Left lobe of liver (tissue), 2 donors: ENCODE data around the gene PLOD3. TPM values are rescaled to one million over a fixed set of nuclear protein-coding genes. Genes with fewer than 3 reads are reported as not detected.

ENCODE experiments used
- ATAC-seq: fragments of 200-7000 bp; cut with Tn5 transposase; one replicate; pipeline ENCODE4 v1.9.1; 2020; ENCODE audit warnings: mild to moderate bottlenecking, moderate library complexity
- DNase-seq: peaks from one replicate; pipeline ENCODE4 v3.0.0-alpha.2; 2020; ENCODE audit warnings: low spot score
- total RNA-seq: library from RNA; stranded (reverse); gene quantifications from one replicate; pipeline ENCODE4 v1.2.1, GENCODE V29; 2021
- donor health status: DM: no; HTN: no; CAD: no; lungs with moderate emphysema.
- donor health status: DM: no; HTN: yes; CAD: no.

PLOD3 gene
- total RNA-seq, 1 donor from 2014 or later, result 54.8 TPM

- no peak for ATAC-seq
- no peak for DNase-seq
Measured at GRCh38 chr7:101239191-101239950, 22.0 kb upstream of the PLOD3 start.

GRCh38 chr7:101238226-101239182 is 21.1 kb upstream of the PLOD3 start:
- no peak for DNase-seq
- ATAC-seq, result peak; percentile 68

GRCh38 chr7:101237206-101238067 is 20.1 kb upstream of the PLOD3 start, which contains the start of gene CLDN15:
TSS of gene CLDN15 (minus strand) at chr7:101237802. CDS start at chr7:101237581, 221 bp downstream.
- ATAC-seq, result peak; percentile 82
- DNase-seq, result peak; percentile 83

- DNase-seq, result no peak
Measured at GRCh38 chr7:101236292-101236835, 19.0 kb upstream of the PLOD3 start.

GRCh38 chr7:101235522-101235921 is 18.1 kb upstream of the PLOD3 start:
- no peak for DNase-seq
- no peak for ATAC-seq

More at GRCh38 chr7:101236292-101236835, 19.0 kb upstream of the PLOD3 start:
- ATAC-seq, result no peak

- DNase-seq, result no peak
- no peak for ATAC-seq
Measured at GRCh38 chr7:101235050-101235449, 17.7 kb upstream of the PLOD3 start.

GRCh38 chr7:101234636-101235035 is 17.3 kb upstream of the PLOD3 start:
- ATAC-seq (no peak), DNase-seq (no peak)

GRCh38 chr7:101233907-101234547 is 16.6 kb upstream of the PLOD3 start:
- no peak for DNase-seq
- no peak for ATAC-seq

GRCh38 chr7:101232141-101232850 is 14.9 kb upstream of the PLOD3 start:
- ATAC-seq (peak; percentile 71), DNase-seq (peak; percentile 69)

GRCh38 chr7:101231644-101232043 is 14.3 kb upstream of the PLOD3 start:
- peak; percentile 68 for DNase-seq
- peak; percentile 72 for ATAC-seq

GRCh38 chr7:101226721-101227120 is 9.3 kb upstream of the PLOD3 start:
- no peak for DNase-seq
- no peak for ATAC-seq

GRCh38 chr7:101225650-101226049 is 8.3 kb upstream of the PLOD3 start:
- DNase-seq (no peak), ATAC-seq (no peak)

- no peak for DNase-seq
- no peak for ATAC-seq
Measured at GRCh38 chr7:101223528-101223927, 6.1 kb upstream of the PLOD3 start.

GRCh38 chr7:101222275-101222830 is 5.0 kb upstream of the PLOD3 start:
- no peak for DNase-seq
- no peak for ATAC-seq

- ATAC-seq, result peak; percentile 38
- DNase-seq, result peak; percentile 86
Measured at GRCh38 chr7:101220295-101220694, 2.9 kb upstream of the PLOD3 start.

GRCh38 chr7:101218236-101219125 is 1.1 kb upstream of the PLOD3 start:
- ATAC-seq (peak; percentile 42), DNase-seq (no peak)

- ATAC-seq (peak; percentile 0), DNase-seq (no peak)
Measured at GRCh38 chr7:101216860-101217387, 457 bp downstream of the PLOD3 start.
